Small intestine (tissue), 7 donors: ENCODE results near the gene UNC13B. TPM values are rescaled to one million over a fixed set of nuclear protein-coding genes. Genes with fewer than 3 reads are reported as not detected.

ENCODE experiments used
- DNase-seq, 2 donors: peaks; one replicate each; pipeline versions ENCODE4 v3.0.0 to v3.0.0-alpha.2; 2013
- FAIRE-seq: peaks from 2 replicates; lab custom pipeline; 2012; peaks lifted over from hg19 to GRCh38; lab: Jason Lieb, UNC
- H3K27ac ChIP-seq, 3 donors: one replicate each; pipeline ENCODE4 v1.5.1; 2013; ENCODE audit warnings: low read length in 2 of 3, mild to moderate bottlenecking in 2 of 3, control low read depth in 1 of 3, inconsistent platforms in 1 of 3, low read depth in 1 of 3, moderate library complexity in 1 of 3
- H3K27me3 ChIP-seq, 3 donors: one replicate each; pipeline ENCODE4 v1.6.1; 2013; ENCODE audit warnings: low read length in 3 of 3, inconsistent platforms in 1 of 3; ENCODE audit not compliant: control insufficient read depth in 3 of 3, insufficient read depth in 3 of 3
- H3K36me3 ChIP-seq, 3 donors: one replicate each; pipeline ENCODE4 v1.6.1; 2013; ENCODE audit warnings: low read length in 3 of 3, inconsistent platforms in 1 of 3, low read depth in 1 of 3, mild to moderate bottlenecking in 1 of 3, moderate library complexity in 1 of 3; ENCODE audit not compliant: control insufficient read depth in 3 of 3, insufficient read depth in 2 of 3
- H3K4me1 ChIP-seq, 3 donors: one replicate each; pipeline ENCODE4 v1.6.1; 2013; ENCODE audit warnings: low read length in 2 of 3, inconsistent platforms in 1 of 3, low read depth in 1 of 3, mild to moderate bottlenecking in 1 of 3, moderate library complexity in 1 of 3; ENCODE audit not compliant: control insufficient read depth in 3 of 3, insufficient read depth in 2 of 3
- H3K4me3 ChIP-seq, 3 donors: one replicate each; pipeline ENCODE4 v1.5.1; 2013; ENCODE audit warnings: low read length in 3 of 3, control low read depth in 1 of 3, inconsistent platforms in 1 of 3, low read depth in 1 of 3, mild to moderate bottlenecking in 1 of 3, moderate library complexity in 1 of 3
- H3K9me3 ChIP-seq, 2 donors: one replicate each; pipeline ENCODE4 v1.6.1; 2013; ENCODE audit warnings: low read depth in 1 of 2, low read length in 1 of 2; ENCODE audit not compliant: control insufficient read depth in 2 of 2, insufficient read depth in 1 of 2
- WGBS, 3 donors: extraction: QIAGEN DNeasy Blood & Tissue Kit; methylation state at CpG; one replicate each; pipeline ENCODE4 v1.1.7; 2013; 5-methylcytosine and 5-hydroxymethylcytosine counted together
- polyA plus RNA-seq, 4 donors: library from polyadenylated mRNA; stranded (reverse) in 3 of 4; unstranded in 1 of 4; fragments of 200-250 nt in 3 of 4; fragments of 120-200 nt in 1 of 4; gene quantifications; one replicate each; pipeline versions ENCODE4 v1.2.1 to v1.2.3, GENCODE V29; 2013
- donor health status: healthy with polysubstance abuse.
- donor health status: control.
- donor health status: control.
- donor health status: Bipolar disorder and iron deficiency.
- donor health status: healthy.

The UNC13B gene
- polyA plus RNA-seq, 4 donors, result 11.3 to 23.6 (median 14.4) TPM

- FAIRE-seq, result no peak
- no peak for DNase-seq
Measured at GRCh38 chr9:35355939-35356338, 194.1 kb downstream of the UNC13B start.

DNA sequence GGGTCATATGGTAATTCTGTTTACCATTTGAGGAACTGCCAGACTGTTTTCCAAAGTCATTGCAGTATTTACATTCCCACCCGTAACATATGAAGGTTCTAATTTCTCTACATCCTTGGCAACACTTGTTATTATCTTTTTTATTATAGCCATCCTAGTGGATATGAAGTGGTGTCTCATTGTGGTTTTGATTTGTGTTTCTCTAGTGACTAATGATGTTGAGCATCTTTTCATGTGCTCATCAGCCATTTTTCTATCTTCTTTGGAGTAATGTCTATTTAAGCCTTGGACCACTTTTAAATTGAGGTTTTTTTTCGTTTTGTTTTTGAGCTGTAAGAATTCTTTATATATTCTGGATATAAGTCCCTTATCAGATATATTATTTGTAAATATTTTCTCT lies 195.3 kb downstream of the UNC13B start:
- 80 to 96% (median 86%) methylated on average over 2 of the region's 2 CpGs for WGBS, 3 donors
- FAIRE-seq, result no peak

More at GRCh38 chr9:35355939-35356338, 194.1 kb downstream of the UNC13B start:
- peaks cover 0 to 21% (median 0%) of the 10 kb centered on the region in 3 donors for H3K36me3 ChIP-seq
- WGBS, 3 donors, result 89 to 100% (median 94%) methylated on average over 1 of the region's 1 CpG
- H3K27me3 ChIP-seq, result no peaks in the 10 kb centered on the region
- no peaks in the 10 kb centered on the region for H3K9me3 ChIP-seq
- H3K27ac ChIP-seq, result no peak overlapping the region
- peaks cover 0 to 3% (median 0%) of the 10 kb centered on the region in 3 donors for H3K4me1 ChIP-seq
- H3K4me3 ChIP-seq, result no peak overlapping the region

DNA sequence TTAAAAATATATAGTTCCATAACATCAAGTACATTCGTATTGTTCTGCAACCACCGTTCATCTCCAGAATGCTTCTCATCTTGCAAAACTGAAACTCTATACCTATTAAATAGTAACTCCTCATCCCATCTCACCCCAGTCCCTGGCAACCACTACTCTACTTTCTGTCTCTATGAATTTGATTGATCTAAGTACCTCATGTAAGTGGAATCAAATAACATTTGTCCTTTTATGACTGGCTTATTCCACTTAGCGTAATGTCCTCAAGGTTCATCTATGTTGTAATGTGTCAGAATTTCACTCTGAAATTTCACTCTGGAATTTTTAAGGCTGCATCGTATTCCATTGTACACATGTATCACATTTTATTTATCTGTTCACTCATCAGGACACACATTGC lies 196.0 kb downstream of the UNC13B start:
- 89 to 94% (median 93%) methylated on average over 4 of the region's 4 CpGs for WGBS, 3 donors

More for the DNA sequence above, 195.3 kb downstream of the UNC13B start:
- Histone ChIP-seq H3K27me3 (no peaks in the 10 kb centered on the region), H3K27ac (no peak overlapping the region), H3K4me1 (no peaks in the 10 kb centered on the region), H3K4me3 (no peak overlapping the region), H3K9me3 (no peaks in the 10 kb centered on the region), H3K36me3 (peaks cover 0 to 10% (median 0%) of the 10 kb centered on the region in 3 donors)
- no peak for DNase-seq

DNA sequence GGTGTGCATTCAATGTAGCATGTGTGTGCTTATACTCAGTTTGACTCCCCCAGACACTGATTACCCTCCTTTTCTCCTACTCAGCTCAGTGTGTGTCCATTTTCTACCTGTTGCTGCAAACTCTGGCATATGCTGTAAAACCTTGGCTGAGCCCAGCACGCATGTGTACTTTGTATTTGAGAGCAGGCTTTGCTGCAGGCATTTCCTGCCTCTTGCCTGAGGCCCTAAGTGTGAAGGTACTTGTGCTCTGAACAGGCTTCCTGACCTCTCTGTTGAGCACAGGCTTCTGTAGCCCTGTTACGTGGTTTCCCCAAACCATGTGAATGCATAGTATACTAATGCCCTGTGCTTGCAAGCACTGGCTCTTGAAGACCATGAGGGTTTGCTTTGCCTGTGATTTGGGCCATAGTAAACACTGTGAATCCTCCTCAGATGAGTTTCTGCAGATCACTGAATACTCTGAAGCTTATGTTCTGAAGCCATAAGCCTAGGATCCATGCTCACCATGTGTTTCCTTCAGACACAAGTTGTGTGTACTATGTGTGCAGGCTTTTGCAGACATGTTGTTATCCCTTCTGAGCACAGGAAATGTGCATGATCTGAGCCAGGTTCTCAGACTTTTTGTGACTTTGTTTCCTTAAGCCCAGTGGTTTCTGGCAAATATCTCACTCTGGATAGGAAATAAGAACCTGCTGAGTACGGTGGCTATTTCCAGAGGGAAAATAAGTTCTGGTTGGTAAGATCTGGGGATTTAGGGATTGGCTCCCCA lies 203.2 kb downstream of the UNC13B start:
- no peaks in the 10 kb centered on the region for H3K27me3 ChIP-seq
- FAIRE-seq, result no peak
- WGBS, 3 donors, result 47 to 52% (median 49%) methylated on average over 3 of the region's 3 CpGs
- peak; percentile 31 to 50 for DNase-seq
- H3K4me1 ChIP-seq, result peaks cover 0 to 10% (median 2%) of the 10 kb centered on the region in 3 donors
- H3K9me3 ChIP-seq, result no peaks in the 10 kb centered on the region
- peaks cover 0 to 2% (median under 1%) of the 10 kb centered on the region in 3 donors for H3K36me3 ChIP-seq
- no peak overlapping the region for H3K4me3 ChIP-seq
- no peak overlapping the region for H3K27ac ChIP-seq

More for the DNA sequence above, 196.0 kb downstream of the UNC13B start:
- Histone ChIP-seq H3K27me3 (no peaks in the 10 kb centered on the region), H3K4me3 (no peak overlapping the region), H3K4me1 (no peaks in the 10 kb centered on the region), H3K27ac (no peak overlapping the region), H3K9me3 (no peaks in the 10 kb centered on the region), H3K36me3 (peaks cover 0 to 5% (median 0%) of the 10 kb centered on the region in 3 donors)
- no peak for FAIRE-seq
- DNase-seq, result no peak

DNA sequence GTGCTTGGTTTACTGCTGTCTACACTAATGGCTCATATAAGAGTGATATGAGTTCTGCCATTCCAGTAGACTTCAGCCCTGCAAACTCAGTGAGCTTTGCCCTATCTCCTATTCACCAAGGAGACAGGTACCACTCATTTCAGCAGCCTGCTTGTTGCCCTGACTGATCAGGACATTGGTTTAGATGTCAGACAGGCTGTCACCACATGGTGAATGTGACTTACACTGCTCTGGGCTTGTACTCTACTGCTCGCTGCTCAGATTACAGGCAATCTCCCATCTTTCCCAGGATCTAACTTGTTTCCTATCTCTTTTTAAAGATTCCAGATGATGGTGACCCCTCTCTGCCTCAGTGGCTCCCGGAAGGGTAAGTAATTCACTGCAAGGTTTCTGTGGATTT lies 204.8 kb downstream of the UNC13B start:
- DNase-seq (peak; percentile 7 to 32), FAIRE-seq (no peak)
- Histone ChIP-seq H3K9me3 (no peaks in the 10 kb centered on the region), H3K27ac (no peak overlapping the region), H3K4me3 (no peak overlapping the region), H3K36me3 (peaks cover under 1 to 4% (median 2%) of the 10 kb centered on the region in 3 donors), H3K4me1 (peaks cover 0 to 10% (median 2%) of the 10 kb centered on the region in 3 donors), H3K27me3 (no peaks in the 10 kb centered on the region)
- WGBS, 3 donors, result 89 to 93% (median 91%) methylated on average over 2 of the region's 2 CpGs

DNA sequence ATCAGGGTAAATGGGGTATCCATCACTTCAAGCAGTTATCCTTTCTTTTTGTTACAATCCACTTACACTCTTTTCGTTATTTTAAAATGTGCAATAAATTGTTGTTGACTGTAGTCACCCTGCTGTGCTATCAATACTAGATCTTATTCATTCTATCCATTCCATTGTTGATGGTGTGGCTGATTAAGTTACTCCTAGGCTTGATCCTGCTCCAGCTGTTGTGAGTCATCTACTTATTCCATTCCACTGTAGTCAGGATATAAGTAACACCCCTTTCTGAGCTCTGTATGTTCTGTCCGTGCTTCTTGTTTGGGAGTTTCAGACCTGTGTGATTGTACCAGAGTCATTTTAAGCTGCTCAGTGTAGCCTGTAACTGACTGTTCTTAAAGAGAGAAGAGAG lies 205.6 kb downstream of the UNC13B start:
- FAIRE-seq, result no peak
- peaks cover 0 to 10% (median 2%) of the 10 kb centered on the region in 3 donors for H3K4me1 ChIP-seq
- H3K9me3 ChIP-seq, result no peaks in the 10 kb centered on the region
- H3K36me3 ChIP-seq, result peaks cover 2 to 9% (median 4%) of the 10 kb centered on the region in 3 donors
- no peak overlapping the region for H3K4me3 ChIP-seq
- 85 to 96% (median 86%) methylated on average over 2 of the region's 2 CpGs for WGBS, 3 donors
- DNase-seq, result no peak
- H3K27ac ChIP-seq, result no peak overlapping the region
- H3K27me3 ChIP-seq, result no peaks in the 10 kb centered on the region

DNA sequence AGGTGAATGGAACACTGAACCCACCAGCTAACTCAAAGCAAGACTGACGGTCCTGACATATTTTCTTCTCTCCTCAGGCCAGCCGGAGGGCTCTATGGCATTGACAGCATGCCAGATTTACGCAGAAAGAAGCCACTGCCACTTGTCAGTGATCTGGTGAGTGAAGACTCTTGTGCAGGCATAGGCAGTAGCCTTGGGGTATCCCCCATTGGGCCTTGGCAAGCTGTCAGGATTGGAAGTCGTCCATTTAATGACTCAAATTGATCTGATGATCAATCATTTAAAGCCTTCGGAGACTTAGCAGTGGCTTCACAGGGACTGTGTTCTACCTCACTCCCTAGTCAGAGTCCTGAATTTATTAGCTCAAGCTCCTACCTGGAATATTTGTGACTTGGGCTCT lies 208.4 kb downstream of the UNC13B start:
- FAIRE-seq, result no peak
- peaks cover 4 to 17% (median 4%) of the 10 kb centered on the region in 3 donors for H3K36me3 ChIP-seq
- no peak overlapping the region for H3K27ac ChIP-seq
- no peak for DNase-seq
- no peaks in the 10 kb centered on the region for H3K27me3 ChIP-seq
- WGBS, 3 donors, result 89 to 93% (median 89%) methylated on average over 5 of the region's 5 CpGs
- H3K9me3 ChIP-seq, result no peaks in the 10 kb centered on the region
- H3K4me3 ChIP-seq, result no peak overlapping the region
- H3K4me1 ChIP-seq, result peaks cover 0 to 6% (median 0%) of the 10 kb centered on the region in 3 donors

GRCh38 chr9:35374436-35374835 lies 212.6 kb downstream of the UNC13B start:
- H3K4me1 ChIP-seq, result no peaks in the 10 kb centered on the region
- DNase-seq, result no peak
- no peak overlapping the region for H3K4me3 ChIP-seq
- peaks cover 4 to 39% (median 4%) of the 10 kb centered on the region in 3 donors for H3K36me3 ChIP-seq
- no peaks in the 10 kb centered on the region for H3K27me3 ChIP-seq
- no peak for FAIRE-seq
- no peaks in the 10 kb centered on the region for H3K9me3 ChIP-seq
- no peak overlapping the region for H3K27ac ChIP-seq
